Sigmoid colon (tissue), 4 donors: ENCODE data around the gene VANGL1.

Experiments used
- EP300 ChIP-seq, 4 donors: sonication (generic); formaldehyde crosslinking; IDR thresholded peaks; one replicate each; pipeline ENCODE4 v1.6.1; 2017; ENCODE audit warnings: antibody characterized with exemption in 4 of 4
- POLR2A ChIP-seq, 2 donors: fragments of 450-650 bp; IDR thresholded peaks; one replicate each; pipeline ENCODE4 v1.6.1; 2016; ENCODE audit warnings: antibody characterized with exemption in 2 of 2, mild to moderate bottlenecking in 2 of 2, moderate library complexity in 2 of 2
- POLR2AphosphoS5 ChIP-seq, 4 donors: sonication (generic); formaldehyde crosslinking; IDR thresholded peaks; one replicate each; pipeline ENCODE4 v1.6.1; 2017; ENCODE audit warnings: antibody characterized with exemption in 4 of 4
- TF ChIP-seq, protein P1 (sequence below), 4 experiments: fragments of 450-650 bp in 3 of 4; fragments of 200-600 bp in 1 of 4; IDR thresholded peaks; one replicate each; pipeline ENCODE4 v1.5.1; 2016 to 2019; ENCODE audit warnings: antibody characterized with exemption in 4 of 4, mild to moderate bottlenecking in 3 of 4, moderate library complexity in 2 of 4

DNA sequence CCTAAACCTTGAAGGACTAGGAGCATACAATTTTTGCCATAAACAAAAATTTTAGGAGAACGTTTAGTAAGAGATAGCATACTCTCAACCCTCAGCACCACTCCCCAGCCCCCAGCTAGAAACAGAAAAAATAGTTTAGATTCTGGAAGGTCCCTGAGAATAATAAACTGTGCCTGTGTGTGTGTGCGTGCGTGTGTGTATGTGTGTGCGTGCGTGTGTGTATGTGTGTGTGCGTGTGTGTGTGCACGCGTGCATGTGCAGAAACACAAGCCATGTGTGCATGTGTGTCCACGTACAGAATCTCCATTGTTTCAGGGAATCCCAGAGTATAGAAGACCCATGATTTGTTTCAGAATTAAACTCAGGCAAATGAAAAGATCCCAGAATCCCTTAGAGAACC is 64.2 kb downstream of the VANGL1 start:
- TF ChIP-seq, protein P1, sequence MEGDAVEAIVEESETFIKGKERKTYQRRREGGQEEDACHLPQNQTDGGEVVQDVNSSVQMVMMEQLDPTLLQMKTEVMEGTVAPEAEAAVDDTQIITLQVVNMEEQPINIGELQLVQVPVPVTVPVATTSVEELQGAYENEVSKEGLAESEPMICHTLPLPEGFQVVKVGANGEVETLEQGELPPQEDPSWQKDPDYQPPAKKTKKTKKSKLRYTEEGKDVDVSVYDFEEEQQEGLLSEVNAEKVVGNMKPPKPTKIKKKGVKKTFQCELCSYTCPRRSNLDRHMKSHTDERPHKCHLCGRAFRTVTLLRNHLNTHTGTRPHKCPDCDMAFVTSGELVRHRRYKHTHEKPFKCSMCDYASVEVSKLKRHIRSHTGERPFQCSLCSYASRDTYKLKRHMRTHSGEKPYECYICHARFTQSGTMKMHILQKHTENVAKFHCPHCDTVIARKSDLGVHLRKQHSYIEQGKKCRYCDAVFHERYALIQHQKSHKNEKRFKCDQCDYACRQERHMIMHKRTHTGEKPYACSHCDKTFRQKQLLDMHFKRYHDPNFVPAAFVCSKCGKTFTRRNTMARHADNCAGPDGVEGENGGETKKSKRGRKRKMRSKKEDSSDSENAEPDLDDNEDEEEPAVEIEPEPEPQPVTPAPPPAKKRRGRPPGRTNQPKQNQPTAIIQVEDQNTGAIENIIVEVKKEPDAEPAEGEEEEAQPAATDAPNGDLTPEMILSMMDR (IDR thresholded peaks at IDR 0.05) = no peak
- no peak for TF ChIP-seq POLR2A (IDR thresholded peaks at IDR 0.05)
- TF ChIP-seq POLR2AphosphoS5 (IDR thresholded peaks at IDR 0.05) = no peak
- TF ChIP-seq EP300 (IDR thresholded peaks at IDR 0.05) = no peak
